HepG2 (cell line): ENCODE results near the gene PSMA2. TPM values are rescaled to one million over a fixed set of nuclear protein-coding genes. Genes with fewer than 3 reads are reported as not detected.
A peak's percentile ranks its signal among the peaks of the same experiment; 100 is the strongest.

Experiments
- ATAC-seq: fragments of 200-7000 bp; cut with Tn5 transposase; 3 replicates; pipeline ENCODE4 v1.9.1; 2020; ENCODE audit warnings: mild to moderate bottlenecking, moderate library complexity
- BruUV-seq: library from RNA; stranded (reverse); fragments of 400-500 nt; replicated peaks from 2 replicates; lab custom pipeline; 2021; lab: Mats Ljungman, UMichigan
- CTCF ChIA-PET: fragments of 300-600 bp; formaldehyde crosslinking; extraction: SDS; loops from one replicate; lab custom pipeline; 2021; ENCODE audit warnings: low total read pairs, inconsistent platforms, low intra/inter-chr PET ratio; lab: Yijun Ruan, JAX
- POLR2A ChIA-PET: fragments of 350-600 bp; sonication (Branson Sonifier 250); formaldehyde crosslinking; loops from one replicate; lab custom pipeline; 2020; ENCODE audit warnings: antibody characterized with exemption, inconsistent platforms; lab: Yijun Ruan, JAX
- DNase-seq: peaks from one replicate; pipeline ENCODE4 v3.0.0-alpha.2; 2015; ENCODE audit warnings: low spot score
- FAIRE-seq: peaks from 3 replicates; lab custom pipeline; 2011; peaks lifted over from hg19 to GRCh38; lab: Jason Lieb, UNC
- H2AFZ ChIP-seq: one replicate; pipeline ENCODE4 v1.6.1; 2011; ENCODE audit warnings: low read length, inconsistent platforms
- H3K27ac ChIP-seq: fragments of 300-600 bp; 3 replicates; pipeline ENCODE4 v1.8.0; 2011; ENCODE audit warnings: mixed run types, mild to moderate bottlenecking, mixed read lengths, low read length, inconsistent platforms; ENCODE audit not compliant: insufficient read depth; ENCODE audit errors: extremely low read length
- H3K27me3 ChIP-seq, 2 experiments: fragments of 200-600 bp in 1 of 2; 2 replicates in 1 of 2; 3 replicates in 1 of 2; pipeline versions ENCODE4 v1.6.0 to v1.8.0; 2011; ENCODE audit warnings: low read length in 2 of 2, mild to moderate bottlenecking in 2 of 2, moderate library complexity in 2 of 2, inconsistent platforms in 1 of 2; ENCODE audit not compliant: insufficient read depth in 2 of 2, control insufficient read depth in 1 of 2
- H3K36me3 ChIP-seq, 2 experiments: fragments of 200-600 bp in 1 of 2; replicated peaks in 1 of 2; 2 replicates in 1 of 2; 3 replicates in 1 of 2; pipeline versions ENCODE4 v1.5.1 to v1.8.0; 2011; ENCODE audit warnings: low read length in 2 of 2, inconsistent platforms in 1 of 2; ENCODE audit not compliant: insufficient read depth in 2 of 2, control insufficient read depth in 1 of 2
- H3K4me1 ChIP-seq: 2 replicates; pipeline ENCODE4 v1.5.1; 2012; ENCODE audit warnings: low read length, inconsistent platforms; ENCODE audit not compliant: insufficient read depth
- H3K4me2 ChIP-seq: 2 replicates; pipeline ENCODE4 v1.6.0; 2011; ENCODE audit warnings: low read depth, low read length, inconsistent platforms
- H3K4me3 ChIP-seq, 3 experiments: fragments of 200-600 bp in 1 of 3; sonication (generic), shearing (Covaris generic) in 1 of 3; replicated peaks in 1 of 3; 2 replicates each; pipeline ENCODE4 v1.5.1; 2011 to 2016; ENCODE audit warnings: low read length in 3 of 3, inconsistent platforms in 2 of 3, low read depth in 2 of 3, mild to moderate bottlenecking in 2 of 3, control low read depth in 1 of 3, mixed read lengths in 1 of 3; ENCODE audit not compliant: insufficient read depth in 1 of 3
- H3K79me2 ChIP-seq: one replicate; pipeline ENCODE4 v1.6.1; 2011; ENCODE audit warnings: low read length, inconsistent platforms; ENCODE audit not compliant: insufficient read depth
- H3K9ac ChIP-seq: 2 replicates; pipeline ENCODE4 v1.6.0; 2011; ENCODE audit warnings: mild to moderate bottlenecking, low read depth, low read length, inconsistent platforms; ENCODE audit not compliant: insufficient read depth
- H3K9me3 ChIP-seq: 2 replicates; pipeline ENCODE4 v1.5.1; 2012; ENCODE audit warnings: mild to moderate bottlenecking, low read length
- H4K20me1 ChIP-seq: 2 replicates; pipeline ENCODE4 v1.6.0; 2011; ENCODE audit warnings: inconsistent platforms, mild to moderate bottlenecking, low read length, moderate library complexity; ENCODE audit not compliant: insufficient read depth
- FOSL2 ChIP-seq: sonication (generic); formaldehyde crosslinking; IDR thresholded peaks from 2 replicates; pipeline ENCODE4 v1.4.0; 2020; ENCODE audit warnings: missing genetic modification reagents
- HNRNPK ChIP-seq: fragments of 200-400 bp; formaldehyde crosslinking; IDR thresholded peaks from 2 replicates; pipeline ENCODE4 v1.6.1; 2018; ENCODE audit warnings: low read length, low read depth, moderate library complexity, mild to moderate bottlenecking; ENCODE audit not compliant: poor library complexity, severe bottlenecking
- JDP2 ChIP-seq: sonication (generic); formaldehyde crosslinking; IDR thresholded peaks from 2 replicates; pipeline ENCODE4 v1.8.1; 2022; ENCODE audit warnings: missing genetic modification reagents, borderline replicate concordance
- NFE2L2 ChIP-seq: fragments of 150-350 bp; IDR thresholded peaks from 2 replicates; pipeline ENCODE4 v1.6.1; 2014; ENCODE audit warnings: low read length
- WGBS: methylation state at CpG from one replicate; pipeline ENCODE4 v1.1.6; 2017; ENCODE audit warnings: low lambda C conversion rate; 5-methylcytosine and 5-hydroxymethylcytosine counted together
- in situ Hi-C: cut with HindIII; loops from 2 replicates; pipeline ENCODE4 v1.10.0; 2017; ENCODE audit warnings: low pct_unique_long_range_greater_than_20kb; ENCODE audit not compliant: extremely low pct_ligation_motif_present
- intact Hi-C: fragments of 100-400 bp; cut with micrococcal nuclease; formaldehyde crosslinking; loops from one replicate; pipeline ENCODE4 v1.10.0; 2022; ENCODE audit not compliant: unreplicated experiment
- polyA plus RNA-seq, 8 experiments: library from polyadenylated mRNA; depleted of rRNA in 3 of 8; stranded (reverse) in 7 of 8; unstranded in 1 of 8; fragments of >200 nt; fragmentation: Illumina TruSeq in 4 of 8; extraction: Trizol in 4 of 8; gene quantifications; 2 replicates each; pipeline versions ENCODE4 v1.2.1 to v1.2.3, GENCODE V29; 2011 to 2016; ENCODE audit warnings: low read depth in 4 of 8, missing spikeins in 1 of 8, mixed read lengths in 1 of 8; ENCODE audit not compliant: insufficient read depth in 1 of 8
- total RNA-seq, 5 experiments: library from RNA; depleted of rRNA; stranded (reverse); fragments of >200 nt; fragmentation: Illumina TruSeq; extraction: Trizol; gene quantifications; 2 replicates each; pipeline ENCODE4 v1.2.3, GENCODE V29; 2016; ENCODE audit warnings: low read depth in 1 of 5
- TF ChIP-seq, protein P1 (sequence below): sonication (generic); formaldehyde crosslinking; IDR thresholded peaks from 2 replicates; pipeline ENCODE4 v1.4.0; 2020; ENCODE audit warnings: missing genetic modification reagents

The PSMA2 gene
- total and polyA plus RNA-seq, 2 of the 13 experiments (the other 11 are each of a cell fraction or from before 2014, with no cell fraction given), result 125 to 266 TPM

DNA sequence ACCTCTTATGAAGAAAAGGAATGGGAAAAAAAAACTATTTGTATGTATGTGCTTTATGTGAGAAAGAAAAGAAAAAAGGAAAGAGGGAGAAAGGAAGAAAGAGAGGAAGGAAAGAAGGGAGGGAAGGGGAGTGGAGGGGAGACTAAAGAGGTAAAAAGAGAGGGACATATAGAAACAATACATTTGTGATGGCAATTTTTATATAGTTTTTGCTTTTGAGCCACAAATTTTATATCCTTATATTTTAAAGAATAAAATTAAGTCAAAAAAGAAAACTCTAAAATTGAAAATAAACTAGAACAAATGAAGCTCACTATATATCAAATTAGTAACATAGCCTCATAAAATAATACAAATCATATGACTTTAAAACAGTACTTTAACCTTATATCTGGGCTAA is 31.1 kb downstream of the PSMA2 start:
- DNase-seq, result no peak
- BruUV-seq, result no TSS peak
- no peak for FAIRE-seq
- CTCF ChIA-PET, result no interaction called here
- Histone ChIP-seq H3K9me3 (no peaks in the 10 kb centered on the region), H3K9ac (no peak overlapping the region), H3K36me3 (no peaks in the 10 kb centered on the region), H3K79me2 (no peaks in the 10 kb centered on the region), H3K4me2 (no peak overlapping the region)
- TF ChIP-seq HNRNPK, result peak; percentile 92
- TF ChIP-seq, protein P1, sequence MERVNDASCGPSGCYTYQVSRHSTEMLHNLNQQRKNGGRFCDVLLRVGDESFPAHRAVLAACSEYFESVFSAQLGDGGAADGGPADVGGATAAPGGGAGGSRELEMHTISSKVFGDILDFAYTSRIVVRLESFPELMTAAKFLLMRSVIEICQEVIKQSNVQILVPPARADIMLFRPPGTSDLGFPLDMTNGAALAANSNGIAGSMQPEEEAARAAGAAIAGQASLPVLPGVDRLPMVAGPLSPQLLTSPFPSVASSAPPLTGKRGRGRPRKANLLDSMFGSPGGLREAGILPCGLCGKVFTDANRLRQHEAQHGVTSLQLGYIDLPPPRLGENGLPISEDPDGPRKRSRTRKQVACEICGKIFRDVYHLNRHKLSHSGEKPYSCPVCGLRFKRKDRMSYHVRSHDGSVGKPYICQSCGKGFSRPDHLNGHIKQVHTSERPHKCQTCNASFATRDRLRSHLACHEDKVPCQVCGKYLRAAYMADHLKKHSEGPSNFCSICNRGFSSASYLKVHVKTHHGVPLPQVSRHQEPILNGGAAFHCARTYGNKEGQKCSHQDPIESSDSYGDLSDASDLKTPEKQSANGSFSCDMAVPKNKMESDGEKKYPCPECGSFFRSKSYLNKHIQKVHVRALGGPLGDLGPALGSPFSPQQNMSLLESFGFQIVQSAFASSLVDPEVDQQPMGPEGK (CRISPR knock-in tag), result no peak
- TF ChIP-seq, all 625 proteins: peak for 1
- Histone ChIP-seq H2AFZ (no peak overlapping the region), H3K4me3 (no peak overlapping the region), H4K20me1 (no peaks in the 10 kb centered on the region), H3K4me1 (peaks cover 5% of the 10 kb centered on the region; the same call in 1 of the 2 replicates), H3K27me3 (peaks cover 1 to 3% of the 10 kb centered on the region in 2 experiments; a peak in 2 of 5 replicates), H3K27ac (no peak overlapping the region)
- intact Hi-C loops, result no loop called here
- no peak for ATAC-seq
- in situ Hi-C loops, result no loop called here
- POLR2A ChIA-PET, result no interaction called here

DNA sequence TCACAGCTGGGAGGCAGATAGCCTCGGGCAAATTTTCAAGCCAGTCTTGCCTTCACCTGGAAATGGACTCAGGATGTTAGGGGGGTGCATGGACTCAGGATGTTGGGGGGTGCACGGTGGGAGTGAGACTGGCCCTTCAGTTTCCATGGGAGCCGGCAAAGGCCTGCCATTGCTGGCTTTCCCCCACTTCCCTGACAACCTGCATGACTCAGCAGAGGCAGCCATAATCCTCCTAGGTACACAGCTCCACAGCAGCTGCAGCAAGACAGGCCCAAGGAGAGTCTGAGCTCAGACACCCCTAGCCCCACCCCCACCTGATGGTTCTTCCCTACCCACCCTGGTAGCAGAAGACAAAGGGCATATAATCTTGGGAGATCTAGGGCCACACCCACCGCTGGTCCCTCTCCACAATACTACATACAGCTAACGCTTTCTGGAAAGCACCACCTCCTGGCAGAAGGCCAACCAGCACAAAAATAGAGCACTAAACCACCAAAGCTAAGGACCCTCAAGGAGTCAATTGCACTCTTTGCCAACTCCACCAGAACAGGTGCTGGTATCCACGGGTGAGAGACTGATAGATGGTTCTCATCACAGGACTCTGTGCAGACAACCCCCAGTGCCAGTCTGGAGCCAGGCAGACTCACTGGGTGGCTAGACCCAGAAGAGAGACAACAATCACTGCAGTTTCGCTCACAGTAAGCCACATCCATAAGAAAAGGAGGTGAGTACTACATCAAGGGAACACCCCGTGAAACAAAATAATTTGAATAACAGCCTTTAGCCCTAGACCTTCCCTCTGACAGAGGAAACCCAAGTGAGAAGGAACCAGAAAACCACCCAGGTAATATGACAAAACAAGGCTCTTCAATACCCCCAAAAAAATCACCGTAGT is 38.4 kb downstream of the PSMA2 start:
- peak overlapping the region; percentile 49 for H3K4me2 ChIP-seq
- H4K20me1 ChIP-seq, result no peaks in the 10 kb centered on the region
- no peaks in the 10 kb centered on the region for H3K27me3 ChIP-seq
- in situ Hi-C loops (no loop called here), intact Hi-C loops (no loop called here)
- DNase-seq (no peak), FAIRE-seq (no peak), ATAC-seq (no peak)
- H3K4me1 ChIP-seq, result peaks cover 6% of the 10 kb centered on the region; the same call in 1 of the 2 replicates
- ChIA-PET CTCF (no interaction called here), POLR2A (no interaction called here)
- H3K9me3 ChIP-seq, result no peaks in the 10 kb centered on the region
- BruUV-seq, result no TSS peak
- H3K9ac ChIP-seq, result no peak overlapping the region
- 68% methylated on average over 6 of the region's 9 CpGs for WGBS
- no peak overlapping the region for H3K27ac ChIP-seq
- H3K79me2 ChIP-seq, result no peaks in the 10 kb centered on the region
- H3K36me3 ChIP-seq, result no peaks in the 10 kb centered on the region
- TF ChIP-seq NFE2L2 (peak; percentile 28; the same call in 1 of the 2 replicates), FOSL2 (CRISPR knock-in tag) (0 out of 2 replicates have a peak, but pooled peaks have one; percentile 26), JDP2 (CRISPR knock-in tag) (no peak)
- H2AFZ ChIP-seq, result peak overlapping the region; percentile 23
- no peak overlapping the region; a peak in 1 of 6 replicates for H3K4me3 ChIP-seq
